Trophoblast cell (in vitro differentiated cells and primary cell): ENCODE measurements around the gene TRIP13.

Experiments
- DNase-seq, 2 donors: peaks; one replicate each; pipeline ENCODE4 v3.0.0-alpha.2; 2016
- H2AFZ ChIP-seq: 2 replicates; pipeline ENCODE4 v1.6.1; 2013; ENCODE audit warnings: low read length, moderate library complexity, mild to moderate bottlenecking; ENCODE audit not compliant: insufficient read depth, poor library complexity
- H2AK5ac ChIP-seq: 2 replicates; pipeline ENCODE4 v1.6.1; 2013; ENCODE audit warnings: mild to moderate bottlenecking, low read length
- H2BK120ac ChIP-seq: 2 replicates; pipeline ENCODE4 v1.6.1; 2013; ENCODE audit warnings: low read length, mild to moderate bottlenecking, moderate library complexity; ENCODE audit not compliant: insufficient read depth, poor library complexity
- H2BK12ac ChIP-seq: 2 replicates; pipeline ENCODE4 v1.6.1; 2013; ENCODE audit warnings: mild to moderate bottlenecking, low read length, moderate library complexity
- H2BK5ac ChIP-seq: 2 replicates; pipeline ENCODE4 v1.6.1; 2013; ENCODE audit warnings: low read length, low read depth, moderate library complexity, mild to moderate bottlenecking; ENCODE audit not compliant: poor library complexity
- H3K14ac ChIP-seq: 2 replicates; pipeline ENCODE4 v1.6.1; 2013; ENCODE audit warnings: mild to moderate bottlenecking, low read length
- H3K18ac ChIP-seq: 2 replicates; pipeline ENCODE4 v1.6.1; 2013; ENCODE audit warnings: mild to moderate bottlenecking, low read length
- H3K23ac ChIP-seq: 2 replicates; pipeline ENCODE4 v1.6.1; 2013; ENCODE audit warnings: low read length
- H3K27ac ChIP-seq: 2 replicates; pipeline ENCODE4 v1.5.1; 2013; ENCODE audit warnings: low read depth, mild to moderate bottlenecking, inconsistent platforms, low read length, moderate library complexity
- H3K27me3 ChIP-seq: 2 replicates; pipeline ENCODE4 v1.6.1; 2013; ENCODE audit warnings: inconsistent platforms, mild to moderate bottlenecking, low read length, moderate library complexity; ENCODE audit not compliant: insufficient read depth
- H3K36me3 ChIP-seq, 2 experiments: 1 replicate in 1 of 2; 2 replicates in 1 of 2; pipeline ENCODE4 v1.6.1; 2013; ENCODE audit warnings: low read length in 2 of 2, mild to moderate bottlenecking in 2 of 2, moderate library complexity in 1 of 2; ENCODE audit not compliant: insufficient read depth in 2 of 2, control insufficient read depth in 1 of 2
- H3K4ac ChIP-seq: 2 replicates; pipeline ENCODE4 v1.6.1; 2013; ENCODE audit warnings: low read depth, mild to moderate bottlenecking, low read length, moderate library complexity
- H3K4me1 ChIP-seq, 2 experiments: 1 replicate in 1 of 2; 2 replicates in 1 of 2; pipeline ENCODE4 v1.6.1; 2013; ENCODE audit warnings: low read length in 2 of 2, mild to moderate bottlenecking in 2 of 2, moderate library complexity in 1 of 2; ENCODE audit not compliant: insufficient read depth in 2 of 2, control insufficient read depth in 1 of 2
- H3K4me2 ChIP-seq: 2 replicates; pipeline ENCODE4 v1.6.1; 2013; ENCODE audit warnings: inconsistent platforms, mild to moderate bottlenecking, low read length, moderate library complexity
- H3K4me3 ChIP-seq: 2 replicates; pipeline ENCODE4 v1.5.1; 2013; ENCODE audit warnings: mild to moderate bottlenecking, low read depth, low read length, inconsistent platforms
- H3K79me1 ChIP-seq: one replicate; pipeline ENCODE4 v1.6.1; 2013; ENCODE audit warnings: low read length
- H3K79me2 ChIP-seq: 2 replicates; pipeline ENCODE4 v1.6.1; 2013; ENCODE audit warnings: low read length, mild to moderate bottlenecking; ENCODE audit not compliant: control insufficient read depth, insufficient read depth, poor library complexity
- H3K9ac ChIP-seq: 2 replicates; pipeline ENCODE4 v1.6.1; 2013; ENCODE audit warnings: mild to moderate bottlenecking, low read length
- H3K9me3 ChIP-seq: 2 replicates; pipeline ENCODE4 v1.6.1; 2013; ENCODE audit warnings: low read depth, mild to moderate bottlenecking, control low read depth, inconsistent platforms, low read length; ENCODE audit not compliant: insufficient read depth
- H4K12ac ChIP-seq: 2 replicates; pipeline ENCODE4 v1.6.1; 2013; ENCODE audit warnings: low read depth, mild to moderate bottlenecking, low read length, moderate library complexity
- H4K8ac ChIP-seq: 2 replicates; pipeline ENCODE4 v1.6.1; 2013; ENCODE audit warnings: low read depth, mild to moderate bottlenecking, low read length, moderate library complexity
- H4K91ac ChIP-seq: one replicate; pipeline ENCODE4 v1.6.1; 2013; ENCODE audit warnings: low read depth, mild to moderate bottlenecking, low read length, moderate library complexity
- WGBS: extraction: QIAGEN DNeasy Blood & Tissue Kit; methylation state at CpG from one replicate; pipeline ENCODE4 v1.1.7; 2013; ENCODE audit warnings: missing lambda C conversion rate; ENCODE audit not compliant: insufficient read length, insufficient coverage; ENCODE audit errors: extremely low coverage; 5-methylcytosine and 5-hydroxymethylcytosine counted together

Gene TRIP13

GRCh38 chr5:864492-865167, 28.1 kb upstream of the TRIP13 start:
- Histone ChIP-seq H2AK5ac (no peak overlapping the region), H3K79me1 (no peaks in the 10 kb centered on the region), H2BK5ac (no peak overlapping the region), H3K4me3 (no peak overlapping the region), H3K79me2 (no peaks in the 10 kb centered on the region), H2BK120ac (no peak overlapping the region), H3K14ac (no peak overlapping the region), H3K4me1 (no peaks in the 10 kb centered on the region), H3K9ac (no peak overlapping the region), H3K23ac (no peak overlapping the region), H3K18ac (no peak overlapping the region), H3K36me3 (peaks cover 62 to 76% of the 10 kb centered on the region in 2 experiments), H3K4ac (no peak overlapping the region), H2AFZ (no peak overlapping the region), H2BK12ac (no peak overlapping the region), H4K91ac (no peak overlapping the region), H3K9me3 (peaks cover 3% of the 10 kb centered on the region), H3K27ac (no peak overlapping the region), H4K8ac (no peak overlapping the region), H3K4me2 (no peak overlapping the region), H3K27me3 (no peaks in the 10 kb centered on the region), H4K12ac (no peak overlapping the region)
- no CpG with 5 or more reads among the region's 15 CpGs for WGBS
- DNase-seq = no peak

GRCh38 chr5:865168-865521, 27.5 kb upstream of the TRIP13 start:
- Histone ChIP-seq H3K9me3 (peaks cover 3% of the 10 kb centered on the region), H3K4me2 (no peak overlapping the region), H2BK5ac (no peak overlapping the region), H3K79me1 (no peaks in the 10 kb centered on the region), H3K23ac (no peak overlapping the region), H3K4me3 (no peak overlapping the region), H3K18ac (no peak overlapping the region), H3K36me3 (peaks cover 68 to 76% of the 10 kb centered on the region in 2 experiments), H4K12ac (no peak overlapping the region), H4K8ac (no peak overlapping the region), H3K79me2 (no peaks in the 10 kb centered on the region), H2AFZ (no peak overlapping the region), H2BK120ac (no peak overlapping the region), H3K27ac (no peak overlapping the region), H3K14ac (no peak overlapping the region), H3K4ac (no peak overlapping the region), H2BK12ac (no peak overlapping the region), H3K27me3 (no peaks in the 10 kb centered on the region), H3K4me1 (no peaks in the 10 kb centered on the region), H2AK5ac (no peak overlapping the region), H3K9ac (no peak overlapping the region), H4K91ac (no peak overlapping the region)
- DNase-seq = no peak
- no CpG with 5 or more reads among the region's 24 CpGs for WGBS

DNA sequence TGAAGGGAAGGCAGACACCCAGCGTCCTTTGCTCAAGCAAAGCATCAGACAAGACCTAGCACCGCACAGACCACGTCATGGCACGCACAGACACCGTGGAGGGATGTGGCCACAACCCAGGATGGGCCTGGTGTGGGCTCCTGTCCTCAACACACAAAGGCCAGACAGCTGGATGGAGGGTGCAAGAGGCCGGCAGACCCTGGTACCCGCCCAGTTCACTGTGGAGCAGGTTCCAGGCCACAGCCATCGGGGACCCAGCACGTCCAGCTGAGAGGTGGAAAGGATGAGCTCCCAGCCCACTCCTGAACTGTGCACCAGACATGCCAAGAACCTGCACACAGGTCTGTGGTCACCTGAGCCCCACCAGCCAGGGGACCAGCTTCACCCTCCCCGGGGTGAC, 26.9 kb upstream of the TRIP13 start:
- Histone ChIP-seq H3K14ac (no peak overlapping the region), H3K36me3 (peaks cover 71 to 81% of the 10 kb centered on the region in 2 experiments), H4K91ac (no peak overlapping the region), H2BK5ac (no peak overlapping the region), H4K12ac (no peak overlapping the region), H3K9ac (no peak overlapping the region), H2BK12ac (no peak overlapping the region), H3K27ac (no peak overlapping the region), H2AFZ (no peak overlapping the region), H3K4me1 (no peaks in the 10 kb centered on the region), H3K79me1 (no peaks in the 10 kb centered on the region), H3K4me2 (no peak overlapping the region), H3K9me3 (peaks cover 3% of the 10 kb centered on the region), H4K8ac (no peak overlapping the region), H3K79me2 (no peaks in the 10 kb centered on the region), H2BK120ac (no peak overlapping the region), H3K23ac (no peak overlapping the region), H3K18ac (no peak overlapping the region), H3K4me3 (no peak overlapping the region), H3K27me3 (no peaks in the 10 kb centered on the region), H2AK5ac (no peak overlapping the region), H3K4ac (no peak overlapping the region)
- no peak for DNase-seq
- WGBS = no CpG with 5 or more reads among the region's 10 CpGs

DNA sequence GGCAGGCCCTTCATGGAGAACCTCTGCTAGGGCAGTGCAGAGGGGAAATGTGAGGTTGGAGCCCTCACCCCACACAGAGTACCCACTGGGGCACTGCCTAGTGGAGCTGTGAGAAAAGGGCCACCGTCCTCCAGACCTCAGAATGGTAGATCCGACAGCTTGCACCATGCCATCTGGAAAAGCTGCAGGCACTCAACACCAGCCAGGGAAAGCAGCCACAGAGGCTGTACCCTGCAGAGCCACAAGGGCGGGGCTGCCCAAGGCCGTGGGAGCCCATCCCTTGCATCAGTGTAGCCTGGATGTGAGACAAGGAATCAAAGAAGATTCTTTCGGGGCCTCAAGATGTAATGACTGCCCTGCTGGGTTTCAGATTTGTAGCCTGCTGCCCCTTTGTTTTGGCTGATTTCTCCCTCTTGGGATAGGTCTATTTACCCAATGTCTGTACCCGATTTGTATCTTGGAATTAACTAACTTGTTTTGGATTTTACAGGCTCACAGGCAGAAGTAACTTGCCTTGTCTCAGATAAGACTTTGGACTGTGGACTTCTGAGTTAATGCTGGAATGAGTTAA, 25.3 kb upstream of the TRIP13 start:
- no peak overlapping the region for H3K9ac ChIP-seq
- no peak overlapping the region for H2AK5ac ChIP-seq
- WGBS = no CpG with 5 or more reads among the region's 6 CpGs

More for the DNA sequence above, 25.3 kb upstream of the TRIP13 start:
- no peak overlapping the region for H2BK12ac ChIP-seq
- H3K4me3 ChIP-seq = no peak overlapping the region
- DNase-seq = no peak
- H3K4me2 ChIP-seq = no peak overlapping the region
- H2BK120ac ChIP-seq = no peak overlapping the region
- H4K8ac ChIP-seq = no peak overlapping the region
- H4K91ac ChIP-seq = no peak overlapping the region
- peaks cover 1% of the 10 kb centered on the region for H3K9me3 ChIP-seq
- no peak overlapping the region for H4K12ac ChIP-seq
- no peak overlapping the region for H3K14ac ChIP-seq
- H3K23ac ChIP-seq = no peak overlapping the region
- H3K27me3 ChIP-seq = no peaks in the 10 kb centered on the region
- no peaks in the 10 kb centered on the region for H3K4me1 ChIP-seq
- H3K36me3 ChIP-seq = peaks cover 80 to 93% of the 10 kb centered on the region in 2 experiments
- H2AFZ ChIP-seq = no peak overlapping the region
- H3K18ac ChIP-seq = no peak overlapping the region
- no peak overlapping the region for H3K27ac ChIP-seq
- no peak overlapping the region for H3K4ac ChIP-seq
- H2BK5ac ChIP-seq = no peak overlapping the region
- no peaks in the 10 kb centered on the region for H3K79me2 ChIP-seq
- H3K79me1 ChIP-seq = no peaks in the 10 kb centered on the region
